Measurements from ENCODE around the gene CNGA3. TPM values are rescaled to one million over a fixed set of nuclear protein-coding genes. Genes with fewer than 3 reads are reported as not detected.

CNGA3 gene
- total and polyA plus RNA-seq, 2 donors (not counting 1 experiment from before 2014, with no cell fraction given), result under 0.01 TPM; not detected in 1

DNA sequence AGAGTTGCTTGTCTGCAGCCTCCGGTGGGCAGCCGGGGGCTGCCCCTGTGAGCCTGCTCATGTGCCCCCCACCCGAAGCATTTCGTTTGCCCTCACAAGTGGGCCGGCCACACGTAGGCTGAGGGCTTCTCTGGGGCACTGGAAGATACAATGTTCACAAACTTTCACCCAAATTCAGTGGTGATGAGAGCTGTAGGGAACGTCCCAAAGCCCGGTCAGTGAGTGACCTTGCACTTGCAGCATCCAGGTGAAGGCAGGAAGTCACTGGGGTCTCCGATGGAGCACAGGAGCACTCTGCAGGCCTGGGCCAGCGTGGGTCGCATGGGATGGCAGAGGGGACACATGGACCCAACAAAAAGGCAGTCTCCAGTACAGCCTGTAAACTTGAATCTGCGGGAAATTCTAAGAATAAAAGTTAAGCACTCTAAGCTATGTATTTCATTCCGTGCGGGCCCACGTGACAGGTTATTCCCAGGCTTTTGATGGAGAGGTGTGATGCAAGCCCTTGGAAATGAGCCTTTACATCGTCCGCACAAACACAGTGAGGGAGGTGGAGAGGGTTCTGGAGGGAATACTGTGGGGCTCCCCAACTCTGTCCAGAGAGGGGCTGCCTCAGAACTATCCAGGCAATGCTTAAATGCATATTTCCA lies 42.5 kb downstream of the CNGA3 start:
- Histone ChIP-seq H3K36me3 (ENCODE audit: control insufficient read depth, insufficient read depth, low read length) (no peaks in the 10 kb centered on the region), H3K4me3 (replicated peaks in 1 of 4; ENCODE audit: control extremely low read depth in 1 of 4, insufficient read depth in 1 of 4, low read depth in 3 of 4, low read length in 4 of 4) (no peak overlapping the region), H3K4me1 (ENCODE audit: control insufficient read depth, extremely low read depth, insufficient read depth, low read length) (no peaks in the 10 kb centered on the region), H3K4me2 (ENCODE audit: extremely low read depth, insufficient read depth, low read length) (no peak overlapping the region), H3K9me3 (ENCODE audit: control insufficient read depth, insufficient read depth, low read depth, low read length) (no peaks in the 10 kb centered on the region), H2AFZ (ENCODE audit: low read length) (no peak overlapping the region), H3K27ac (ENCODE audit: insufficient read depth, low read length) (no peak overlapping the region), H3K79me2 (ENCODE audit: control insufficient read depth, insufficient read depth, low read length) (no peaks in the 10 kb centered on the region), H3K27me3 (ENCODE audit: control insufficient read depth, insufficient read depth, low read length) (peaks cover 3% of the 10 kb centered on the region), H3K9ac (ENCODE audit: insufficient read depth, low read length) (no peak overlapping the region), H4K20me1 (ENCODE audit: control insufficient read depth, extremely low read depth, insufficient read depth, low read length) (no peaks in the 10 kb centered on the region)
- TF ChIP-seq EZH2 (IDR thresholded peaks at IDR 0.05; ENCODE audit: low read length, missing control alignments), result no peak
- TF ChIP-seq, protein P1, sequence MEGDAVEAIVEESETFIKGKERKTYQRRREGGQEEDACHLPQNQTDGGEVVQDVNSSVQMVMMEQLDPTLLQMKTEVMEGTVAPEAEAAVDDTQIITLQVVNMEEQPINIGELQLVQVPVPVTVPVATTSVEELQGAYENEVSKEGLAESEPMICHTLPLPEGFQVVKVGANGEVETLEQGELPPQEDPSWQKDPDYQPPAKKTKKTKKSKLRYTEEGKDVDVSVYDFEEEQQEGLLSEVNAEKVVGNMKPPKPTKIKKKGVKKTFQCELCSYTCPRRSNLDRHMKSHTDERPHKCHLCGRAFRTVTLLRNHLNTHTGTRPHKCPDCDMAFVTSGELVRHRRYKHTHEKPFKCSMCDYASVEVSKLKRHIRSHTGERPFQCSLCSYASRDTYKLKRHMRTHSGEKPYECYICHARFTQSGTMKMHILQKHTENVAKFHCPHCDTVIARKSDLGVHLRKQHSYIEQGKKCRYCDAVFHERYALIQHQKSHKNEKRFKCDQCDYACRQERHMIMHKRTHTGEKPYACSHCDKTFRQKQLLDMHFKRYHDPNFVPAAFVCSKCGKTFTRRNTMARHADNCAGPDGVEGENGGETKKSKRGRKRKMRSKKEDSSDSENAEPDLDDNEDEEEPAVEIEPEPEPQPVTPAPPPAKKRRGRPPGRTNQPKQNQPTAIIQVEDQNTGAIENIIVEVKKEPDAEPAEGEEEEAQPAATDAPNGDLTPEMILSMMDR (conservative IDR thresholded peaks at IDR 0.05 in 1 of 2, IDR thresholded peaks at IDR 0.05 in 1 of 2; ENCODE audit: low read depth in 1 of 2, low read length in 2 of 2), result no peak
- no peak for DNase-seq (ENCODE audit: low read depth in 2 of 2)

DNA sequence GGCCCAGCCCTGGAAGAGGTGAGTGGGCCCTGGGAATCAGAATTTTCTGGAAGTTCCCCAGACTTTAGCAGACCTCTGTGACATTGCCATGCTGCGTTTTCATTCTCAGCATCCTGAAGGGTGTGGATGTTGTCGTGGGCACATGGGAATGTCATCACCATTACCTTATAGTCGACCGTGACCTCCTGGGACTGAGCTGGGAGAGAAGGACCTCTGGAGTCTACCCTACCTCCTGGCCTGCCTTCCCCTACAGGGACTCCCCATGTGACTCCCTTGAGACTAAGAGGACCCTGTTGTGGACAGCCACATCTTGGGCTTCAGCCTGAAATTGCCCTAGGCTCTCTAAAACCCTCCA lies 43.0 kb downstream of the CNGA3 start:
- Histone ChIP-seq H3K9ac (ENCODE audit: insufficient read depth, low read length) (no peak overlapping the region), H3K4me2 (ENCODE audit: extremely low read depth, insufficient read depth, low read length) (no peak overlapping the region), H3K4me3 (replicated peaks in 1 of 4; ENCODE audit: control extremely low read depth in 1 of 4, insufficient read depth in 1 of 4, low read depth in 3 of 4, low read length in 4 of 4) (no peak overlapping the region), H3K36me3 (ENCODE audit: control insufficient read depth, insufficient read depth, low read length) (no peaks in the 10 kb centered on the region), H3K27ac (ENCODE audit: insufficient read depth, low read length) (no peak overlapping the region), H2AFZ (ENCODE audit: low read length) (no peak overlapping the region), H3K4me1 (ENCODE audit: control insufficient read depth, extremely low read depth, insufficient read depth, low read length) (no peaks in the 10 kb centered on the region), H3K79me2 (ENCODE audit: control insufficient read depth, insufficient read depth, low read length) (no peaks in the 10 kb centered on the region), H3K27me3 (ENCODE audit: control insufficient read depth, insufficient read depth, low read length) (peaks cover 3% of the 10 kb centered on the region), H3K9me3 (ENCODE audit: control insufficient read depth, insufficient read depth, low read depth, low read length) (no peaks in the 10 kb centered on the region), H4K20me1 (ENCODE audit: control insufficient read depth, extremely low read depth, insufficient read depth, low read length) (no peaks in the 10 kb centered on the region)
- no peak for DNase-seq (ENCODE audit: low read depth in 2 of 2)
- TF ChIP-seq EZH2 (IDR thresholded peaks at IDR 0.05; ENCODE audit: low read length, missing control alignments), result no peak
- TF ChIP-seq, protein P1 (conservative IDR thresholded peaks at IDR 0.05 in 1 of 2, IDR thresholded peaks at IDR 0.05 in 1 of 2; ENCODE audit: low read depth in 1 of 2, low read length in 2 of 2), result no peak

DNA sequence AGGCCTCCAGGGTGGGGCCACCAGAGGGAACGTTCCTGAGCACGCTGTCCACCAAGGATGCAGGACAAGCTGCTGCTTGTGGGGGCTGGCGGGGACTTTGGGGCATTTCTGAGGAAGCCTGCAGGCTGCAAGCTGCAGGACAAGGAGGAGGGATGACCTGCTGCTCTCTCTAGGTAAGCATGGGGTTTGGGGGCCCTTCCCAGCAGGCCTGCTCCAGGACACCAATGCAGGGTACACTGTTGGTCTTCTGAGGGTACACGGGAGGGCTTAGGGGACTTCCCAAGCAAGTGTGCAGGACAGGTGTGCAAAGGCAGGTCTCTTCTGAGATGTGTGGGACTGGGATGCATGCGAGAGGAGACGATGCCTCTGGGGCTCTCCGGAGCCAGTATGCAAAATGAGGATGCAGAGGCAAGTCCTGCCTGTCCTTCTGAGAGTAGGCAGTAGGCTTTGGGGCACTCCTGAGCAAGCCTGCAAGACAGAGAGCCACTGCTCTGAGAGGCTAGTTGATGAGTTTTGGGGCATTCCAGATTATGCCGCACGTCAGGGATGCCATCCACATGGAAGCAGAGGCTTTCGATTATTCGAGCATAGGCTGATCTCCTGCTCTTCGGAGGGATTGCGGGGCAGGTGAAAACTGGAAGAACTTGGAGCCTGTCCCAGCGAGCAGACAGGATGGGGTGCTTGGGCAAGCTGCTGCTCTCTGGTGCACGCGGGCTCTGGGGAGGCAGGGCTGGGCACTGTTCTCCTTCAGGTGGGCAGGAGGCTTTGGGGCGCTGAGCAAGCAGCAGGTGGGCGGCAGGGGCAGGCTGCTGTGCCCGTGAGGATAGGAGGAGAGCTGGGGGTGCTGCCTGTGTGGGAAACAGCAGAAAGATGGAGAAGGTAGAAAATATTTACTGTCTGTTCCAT lies 44.6 kb downstream of the CNGA3 start:
- no peak overlapping the region for H2AFZ ChIP-seq (ENCODE audit: low read length)
- no peaks in the 10 kb centered on the region for H4K20me1 ChIP-seq (ENCODE audit: control insufficient read depth, extremely low read depth, insufficient read depth, low read length)
- H3K27me3 ChIP-seq (ENCODE audit: control insufficient read depth, insufficient read depth, low read length), result peaks cover 3% of the 10 kb centered on the region
- no peaks in the 10 kb centered on the region for H3K4me1 ChIP-seq (ENCODE audit: control insufficient read depth, extremely low read depth, insufficient read depth, low read length)
- TF ChIP-seq, protein P1 (conservative IDR thresholded peaks at IDR 0.05 in 1 of 2, IDR thresholded peaks at IDR 0.05 in 1 of 2; ENCODE audit: low read depth in 1 of 2, low read length in 2 of 2), result no peak
- no peak for TF ChIP-seq EZH2 (IDR thresholded peaks at IDR 0.05; ENCODE audit: low read length, missing control alignments)
- no peak overlapping the region for H3K9ac ChIP-seq (ENCODE audit: insufficient read depth, low read length)
- H3K4me2 ChIP-seq (ENCODE audit: extremely low read depth, insufficient read depth, low read length), result no peak overlapping the region
- H3K27ac ChIP-seq (ENCODE audit: insufficient read depth, low read length), result no peak overlapping the region
- H3K36me3 ChIP-seq (ENCODE audit: control insufficient read depth, insufficient read depth, low read length), result no peaks in the 10 kb centered on the region
- H3K4me3 ChIP-seq (replicated peaks in 1 of 4; ENCODE audit: control extremely low read depth in 1 of 4, insufficient read depth in 1 of 4, low read depth in 3 of 4, low read length in 4 of 4), result no peak overlapping the region
- H3K79me2 ChIP-seq (ENCODE audit: control insufficient read depth, insufficient read depth, low read length), result no peaks in the 10 kb centered on the region
- no peaks in the 10 kb centered on the region for H3K9me3 ChIP-seq (ENCODE audit: control insufficient read depth, insufficient read depth, low read depth, low read length)
- no peak for DNase-seq (ENCODE audit: low read depth in 2 of 2)

Data from fibroblast of lung (primary cell).